ENCODE measurements around the gene RILPL1. TPM values are rescaled to one million over a fixed set of nuclear protein-coding genes. Genes with fewer than 3 reads are reported as not detected.

The RILPL1 gene
- total RNA-seq, 1 experiment from 2014 or later: 18.8 TPM

DNA sequence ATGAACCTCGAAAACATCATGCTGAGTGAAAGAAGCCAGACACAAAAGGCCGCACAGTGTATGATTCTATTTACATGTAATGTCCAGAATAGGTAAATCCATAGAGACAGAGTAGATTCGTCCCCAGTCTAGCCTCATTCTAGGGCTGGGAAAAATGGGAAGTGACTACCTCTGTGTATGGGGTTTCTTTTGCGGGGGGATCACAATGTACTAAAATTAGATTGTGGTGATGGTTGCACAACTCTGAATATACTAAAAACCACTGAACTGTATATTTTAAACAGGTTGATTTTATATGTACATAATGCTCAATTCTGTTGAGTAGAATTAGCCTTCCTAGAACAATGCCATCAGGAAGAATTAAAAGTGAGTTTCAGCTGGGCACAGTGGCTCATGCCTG lies 90.7 kb downstream of the RILPL1 start:
- Histone ChIP-seq H3K9me3 (ENCODE audit: low read length) (no peaks in the 10 kb centered on the region), H2AFZ (ENCODE audit: low read length) (no peak overlapping the region), H3K27me3 (ENCODE audit: low read length) (no peaks in the 10 kb centered on the region), H3K9me2 (replicated peaks; ENCODE audit: low read length) (no peaks in the 10 kb centered on the region), H3K79me2 (ENCODE audit: low read length) (no peaks in the 10 kb centered on the region), H3F3A (ENCODE audit: low read length, unreplicated experiment) (no peaks in the 10 kb centered on the region), H4K20me1 (ENCODE audit: low read length) (no peaks in the 10 kb centered on the region), H3K4me3 (ENCODE audit: low read length) (no peak overlapping the region), H3K4me1 (ENCODE audit: insufficient read depth, low read length) (peaks cover 12% of the 10 kb centered on the region; the same call in 1 of the 2 replicates), H3K9ac (ENCODE audit: low read length) (no peak overlapping the region), H3K36me3 (ENCODE audit: low read depth, low read length) (no peaks in the 10 kb centered on the region), H3K4me2 (ENCODE audit: low read length) (no peak overlapping the region), H3K27ac (ENCODE audit: low read length) (no peak overlapping the region)
- no peak for TF ChIP-seq EZH2phosphoT487 (IDR thresholded peaks at IDR 0.05; ENCODE audit: borderline replicate concordance, low read length)
- no peak for TF ChIP-seq CTCF (conservative IDR thresholded peaks at IDR 0.05; ENCODE audit: low read depth, low read length)
- TF ChIP-seq EZH2 (IDR thresholded peaks at IDR 0.05; ENCODE audit: low read length, unreplicated experiment): no peak
- DNase-seq (no peak), ATAC-seq (no peak)
- BruUV-seq (replicated peaks): no TSS peak
- CTCF ChIA-PET: no interaction called here
- intact Hi-C loops (cut with micrococcal nuclease): no loop called here
- POLR2A ChIA-PET (ENCODE audit: unreplicated experiment): no interaction called here

GRCh38 chr12:123441523-123442164 lies 91.9 kb downstream of the RILPL1 start:
- TF ChIP-seq EZH2 (IDR thresholded peaks at IDR 0.05; ENCODE audit: low read length, unreplicated experiment) (no peak), EZH2phosphoT487 (IDR thresholded peaks at IDR 0.05; ENCODE audit: borderline replicate concordance, low read length) (no peak), CTCF (conservative IDR thresholded peaks at IDR 0.05; ENCODE audit: low read depth, low read length) (no peak)
- ATAC-seq (no peak), DNase-seq (no peak)
- H3K79me2 ChIP-seq (ENCODE audit: low read length): no peaks in the 10 kb centered on the region
- intact Hi-C loops (cut with micrococcal nuclease): no loop called here
- no peaks in the 10 kb centered on the region for H3K36me3 ChIP-seq (ENCODE audit: low read depth, low read length)
- no peak overlapping the region for H3K9ac ChIP-seq (ENCODE audit: low read length)
- H4K20me1 ChIP-seq (ENCODE audit: low read length): no peaks in the 10 kb centered on the region
- H3K27ac ChIP-seq (ENCODE audit: low read length): no peak overlapping the region
- ChIA-PET POLR2A (ENCODE audit: unreplicated experiment) (no interaction called here), CTCF (no interaction called here)
- H3K4me1 ChIP-seq (ENCODE audit: insufficient read depth, low read length): peaks cover 12% of the 10 kb centered on the region; the same call in 1 of the 2 replicates
- H2AFZ ChIP-seq (ENCODE audit: low read length): no peak overlapping the region
- no peak overlapping the region for H3K4me3 ChIP-seq (ENCODE audit: low read length)
- no peaks in the 10 kb centered on the region for H3F3A ChIP-seq (ENCODE audit: low read length, unreplicated experiment)
- no TSS peak for BruUV-seq (replicated peaks)
- no peaks in the 10 kb centered on the region for H3K9me3 ChIP-seq (ENCODE audit: low read length)
- H3K27me3 ChIP-seq (ENCODE audit: low read length): no peaks in the 10 kb centered on the region
- no peak overlapping the region for H3K4me2 ChIP-seq (ENCODE audit: low read length)
- no peaks in the 10 kb centered on the region for H3K9me2 ChIP-seq (replicated peaks; ENCODE audit: low read length)

Measured in PC-3 (cell line).